Left lung (tissue), 10 donors: Measurements from ENCODE around the gene GATAD1. TPM values are rescaled to one million over a fixed set of nuclear protein-coding genes. Genes with fewer than 3 reads are reported as not detected.

ENCODE experiments used
- ATAC-seq: fragments of 200-7000 bp; cut with Tn5 transposase; one replicate; pipeline ENCODE4 v1.9.1; 2020; ENCODE audit warnings: moderate library complexity
- DNase-seq, 4 donors: peaks; one replicate each; pipeline ENCODE4 v3.0.0-alpha.2; 2013 to 2020
- H3K27ac ChIP-seq, 2 donors: fragments of 200-600 bp; sonication (generic) in 1 of 2; one replicate each; pipeline versions ENCODE4 v1.5.0 to v1.8.0; 2020 to 2021
- H3K27me3 ChIP-seq, 2 donors: fragments of 200-600 bp; sonication (generic) in 1 of 2; one replicate each; pipeline versions ENCODE4 v1.5.0 to v1.8.0; 2020 to 2021
- H3K36me3 ChIP-seq, 2 donors: fragments of 200-600 bp; sonication (generic) in 1 of 2; one replicate each; pipeline versions ENCODE4 v1.5.0 to v1.8.0; 2020 to 2021
- H3K4me1 ChIP-seq, 2 donors: fragments of 200-600 bp; one replicate each; pipeline ENCODE4 v1.8.0; 2021
- H3K4me3 ChIP-seq, 2 donors: fragments of 200-600 bp; sonication (generic) in 1 of 2; one replicate each; pipeline versions ENCODE4 v1.5.0 to v1.8.0; 2020 to 2021; ENCODE audit warnings: mild to moderate bottlenecking in 1 of 2
- H3K9me3 ChIP-seq, 2 donors: fragments of 200-600 bp; sonication (generic) in 1 of 2; one replicate each; pipeline versions ENCODE4 v1.5.0 to v1.8.0; 2020 to 2021
- CTCF ChIP-seq, 2 donors: fragments of 200-600 bp; sonication (generic) in 1 of 2; IDR thresholded peaks; one replicate each; pipeline versions ENCODE4 v1.5.0 to v1.8.0; 2021; ENCODE audit warnings: antibody characterized with exemption in 2 of 2
- intact Hi-C, 2 donors: fragments of 100-400 bp; cut with DNase I; formaldehyde crosslinking; loops; one replicate each; pipeline versions ENCODE4 v1.11.2 to v1.14.2; 2022
- polyA plus RNA-seq, 6 donors: library from polyadenylated mRNA; unstranded; fragments of 120-200 nt; gene quantifications; one replicate each; pipeline ENCODE4 v1.2.1, GENCODE V29; 2013; ENCODE audit not compliant: insufficient read length in 6 of 6
- total RNA-seq, 2 donors: library from RNA; stranded (reverse); fragmentation: NEBNext Ultra II Directional; extraction: Animal tissue kit (Norgen Biotek cat#: 25700); gene quantifications; one replicate each; pipeline ENCODE4 v1.2.1, GENCODE V29; 2021
- donor health status: DM: no; HTN: yes; CAD: no.
- donor health status: DM: no; HTN: no; CAD: no.

GATAD1 gene
- total and polyA plus RNA-seq, 8 donors, result 28.4 to 74.3 (median 57.5) TPM

GRCh38 chr7:92446869-92447344 is 375 bp upstream of the GATAD1 start:
- H3K9me3 ChIP-seq, result no peaks in the 10 kb centered on the region
- H3K4me1 ChIP-seq, result peaks cover 0 to 18% of the 10 kb centered on the region in 2 donors
- ATAC-seq (no peak), DNase-seq (no peak)
- peak overlapping the region; percentile 91 to 99 for H3K4me3 ChIP-seq
- H3K36me3 ChIP-seq, result peaks cover 0 to 23% of the 10 kb centered on the region in 2 donors
- no peaks in the 10 kb centered on the region for H3K27me3 ChIP-seq
- H3K27ac ChIP-seq, result peak overlapping the region; percentile 96 to 98
- intact Hi-C loops, result loop anchor here in 1 of 2 donors (10.0 kb wide), 1 partner anchor 562 kb away; the partner anchor contains the start of gene MTERF1
- no peak for TF ChIP-seq CTCF (IDR thresholded peaks at IDR 0.05)

- peak; percentile 76 for ATAC-seq
- DNase-seq, result peak in 3 of 4 donors; percentile 64 to 67 (median 64)
- H3K36me3 ChIP-seq, result peaks cover 0 to 37% of the 10 kb centered on the region in 2 donors
- H3K9me3 ChIP-seq, result no peaks in the 10 kb centered on the region
- H3K27ac ChIP-seq, result peak overlapping the region; percentile 96 to 98
- TF ChIP-seq CTCF (IDR thresholded peaks at IDR 0.05), result peak in 1 of 2 donors; percentile 24
- H3K27me3 ChIP-seq, result no peaks in the 10 kb centered on the region
- H3K4me1 ChIP-seq, result peaks cover 0 to 18% of the 10 kb centered on the region in 2 donors
- peak overlapping the region; percentile 91 to 99 for H3K4me3 ChIP-seq
- intact Hi-C loops, result loop anchor here in 1 of 2 donors (10.0 kb wide), 1 partner anchor 563 kb away; the partner anchor contains the start of gene MTERF1
Observed at GRCh38 chr7:92448205-92448747, 994 bp downstream of the GATAD1 start.

- Histone ChIP-seq H3K27ac (no peak overlapping the region), H3K27me3 (no peaks in the 10 kb centered on the region), H3K9me3 (no peaks in the 10 kb centered on the region), H3K4me1 (peaks cover 0 to 17% of the 10 kb centered on the region in 2 donors), H3K36me3 (peaks cover 0 to 71% of the 10 kb centered on the region in 2 donors), H3K4me3 (no peak overlapping the region)
- intact Hi-C loops, result no loop called here
- DNase-seq (no peak), ATAC-seq (no peak)
- TF ChIP-seq CTCF (IDR thresholded peaks at IDR 0.05), result no peak
Observed at GRCh38 chr7:92451645-92452044, 4.4 kb downstream of the GATAD1 start.

GRCh38 chr7:92456236-92456635 is 9.0 kb downstream of the GATAD1 start:
- DNase-seq (no peak), ATAC-seq (no peak)
- no peak for TF ChIP-seq CTCF (IDR thresholded peaks at IDR 0.05)
- Histone ChIP-seq H3K36me3 (peaks cover 0 to 77% of the 10 kb centered on the region in 2 donors), H3K9me3 (no peaks in the 10 kb centered on the region), H3K27me3 (no peaks in the 10 kb centered on the region), H3K27ac (no peak overlapping the region), H3K4me1 (peaks cover 0 to under 1% of the 10 kb centered on the region in 2 donors), H3K4me3 (no peak overlapping the region)
- intact Hi-C loops, result no loop called here

- Histone ChIP-seq H3K4me1 (peaks cover 0 to 3% of the 10 kb centered on the region in 2 donors), H3K27ac (no peak overlapping the region), H3K4me3 (no peak overlapping the region), H3K36me3 (peaks cover 0 to 45% of the 10 kb centered on the region in 2 donors), H3K9me3 (no peaks in the 10 kb centered on the region), H3K27me3 (no peaks in the 10 kb centered on the region)
- intact Hi-C loops, result no loop called here
- ATAC-seq (no peak), DNase-seq (no peak)
- TF ChIP-seq CTCF (IDR thresholded peaks at IDR 0.05), result no peak
Observed at GRCh38 chr7:92460109-92460508, 12.8 kb downstream of the GATAD1 start.
